A549 treated with CORT108297 at 1 μM for 4 hours (cell line): ENCODE data around the gene PAX8. TPM values are rescaled to one million over a fixed set of nuclear protein-coding genes. Genes with fewer than 3 reads are reported as not detected.

Experiments
- total RNA-seq: library from RNA; stranded (reverse); fragments of 200-300 nt; extraction: Qiagen RNA extraction; gene quantifications from 5 replicates; pipeline ENCODE4 v1.2.3, GENCODE V29; 2022

Gene PAX8
- 0.66 to 0.95 TPM (median 0.83 TPM) in 5 replicates for total RNA-seq

DNA sequence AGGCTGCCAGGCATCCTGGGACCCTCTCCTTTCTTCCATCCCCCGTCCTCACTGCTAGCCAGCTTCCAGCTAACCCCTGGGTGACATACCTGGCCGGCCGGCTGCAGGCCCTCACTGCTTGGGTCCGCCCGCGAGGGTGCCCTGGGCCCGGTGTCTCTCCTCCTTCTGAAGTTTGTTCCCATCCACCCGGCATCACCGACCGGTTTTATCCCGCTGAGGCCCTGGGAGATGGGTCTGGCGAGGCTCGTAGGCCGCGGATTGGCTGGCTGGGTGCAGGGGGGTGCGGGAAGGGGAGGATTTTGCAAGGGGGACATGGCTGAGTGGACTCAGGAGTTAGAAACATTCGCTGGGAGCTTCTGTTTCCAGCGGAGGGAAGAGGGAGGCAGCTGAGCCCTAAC, at the start of gene PAX8:
Gene PAX8, minus strand, starts transcription at position 180 of the 398 bp plus-strand sequence. CDS start 527 bp downstream, outside the sequence.

DNA sequence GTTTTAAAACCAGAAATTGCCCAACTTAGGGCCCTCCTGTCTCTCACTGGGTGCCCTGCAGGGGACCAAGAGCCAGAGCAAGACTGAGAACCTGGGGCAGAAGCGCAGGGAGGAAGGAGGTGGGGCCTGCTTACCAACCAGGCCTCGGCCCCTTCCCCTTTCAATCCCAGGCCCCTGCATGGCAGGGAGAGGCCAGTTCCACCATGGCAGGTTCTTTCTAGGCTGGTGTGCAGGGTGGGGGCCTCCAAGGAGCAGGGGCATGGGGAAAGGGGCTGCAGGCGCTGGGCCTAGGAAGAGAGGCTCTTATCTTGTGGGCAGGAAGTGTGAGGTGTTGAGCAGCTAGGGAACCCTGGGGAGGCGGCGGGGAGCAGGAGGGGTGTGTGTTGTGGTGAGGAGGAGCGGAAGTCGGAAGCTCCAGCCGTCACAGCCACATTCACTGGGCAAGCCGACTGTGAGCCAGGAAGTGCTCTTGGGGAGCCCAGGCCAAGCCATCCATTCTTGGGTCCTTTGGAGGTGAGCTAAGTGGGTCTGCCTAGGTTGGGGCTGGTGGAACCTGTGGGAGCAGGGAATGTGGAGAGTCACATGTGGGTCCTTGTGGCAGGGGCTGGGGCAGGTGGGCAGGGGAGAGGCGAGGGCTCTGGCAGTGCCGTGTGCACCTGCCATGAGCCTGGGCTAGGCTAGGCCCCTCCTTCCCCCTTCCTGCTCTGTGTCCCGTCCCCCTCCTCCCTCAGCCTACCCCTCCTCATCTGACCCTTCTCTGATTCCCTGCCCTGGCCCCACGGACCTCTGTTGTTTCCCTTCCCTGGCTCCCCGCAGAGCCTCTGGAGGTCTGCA, 105.0 kb downstream of the PAX8 start, which contains the start of gene PSD4:
Gene PSD4, plus strand, starts transcription at position 430 of the 834 bp plus-strand sequence. CDS start 8,486 bp downstream, outside the sequence.

Other genes starting within 250 kb of the PAX8 start
- 0.09 to 0.19 TPM in 2 of 5 replicates, not detected in the others for gene IL36B, start 226.1 kb downstream of the PAX8 start, total RNA-seq
- 0.05 to 0.25 TPM (median 0.14 TPM) in 4 of 5 replicates, not detected in the other for gene IL36RN, start 219.7 kb downstream of the PAX8 start, total RNA-seq
- not detected in 5 replicates for gene IL1F10, start 211.0 kb downstream of the PAX8 start, total RNA-seq
- gene IL1RN, start 151.3 kb downstream of the PAX8 start, total RNA-seq = 0.30 to 0.46 TPM (median 0.46 TPM) in 5 replicates
- 8.3 to 12.9 TPM (median 10.1 TPM) in 5 replicates for gene PSD4, start 105.0 kb downstream of the PAX8 start, total RNA-seq
- 39.2 to 50.0 TPM (median 40.4 TPM) in 5 replicates for gene ZNG1B, start 158.8 kb upstream of the PAX8 start, total RNA-seq
- 0.20 to 0.67 TPM (median 0.34 TPM) in 5 replicates for gene FOXD4L1, start 219.7 kb upstream of the PAX8 start, total RNA-seq